KG1 (cell line): ENCODE measurements around the gene HAP1.
"Not testable (repeated sequence)": the region's sequence is repeated elsewhere in the genome, so short reads cannot be mapped to it uniquely, and the experiment has no call there.

ENCODE experiments used
- DNase-seq: peaks from one replicate; lab custom pipeline; 2025; lab: John Stamatoyannopoulos, UW

The HAP1 gene

GRCh38 chr17:41724476-41725050, 9.9 kb downstream of the HAP1 start:
- DNase-seq = no peak

GRCh38 chr17:41723801-41724475, 10.5 kb downstream of the HAP1 start:
- no peak for DNase-seq

- DNase-seq = no peak
Observed at GRCh38 chr17:41722231-41722630, 12.2 kb downstream of the HAP1 start.

- no peak for DNase-seq
Observed at GRCh38 chr17:41718287-41718645, 16.2 kb downstream of the HAP1 start.

GRCh38 chr17:41717408-41718286, 16.8 kb downstream of the HAP1 start:
- DNase-seq = no peak

GRCh38 chr17:41711669-41712400, 22.6 kb downstream of the HAP1 start, which contains the start of gene GAST:
Gene GAST, plus strand, starts transcription at chr17:41712331. Its CDS starts 3,106 bp downstream, at chr17:41715437.
- DNase-seq = no peak

GRCh38 chr17:41710472-41711090, 23.9 kb downstream of the HAP1 start:
- DNase-seq = no peak

- no peak for DNase-seq
Observed at GRCh38 chr17:41707803-41708669, 26.4 kb downstream of the HAP1 start.

GRCh38 chr17:41705271-41705991, 29.0 kb downstream of the HAP1 start:
- DNase-seq = no peak

GRCh38 chr17:41702712-41703111, 31.7 kb downstream of the HAP1 start:
- DNase-seq = no peak

- not testable (repeated sequence) for DNase-seq
Observed at GRCh38 chr17:41700843-41701242, 33.6 kb downstream of the HAP1 start.

GRCh38 chr17:41697122-41697962, 37.1 kb downstream of the HAP1 start:
- no peak for DNase-seq

- peak; percentile 40 for DNase-seq
Observed at GRCh38 chr17:41695954-41696757, 38.3 kb downstream of the HAP1 start.

GRCh38 chr17:41695134-41695661, 39.2 kb downstream of the HAP1 start:
- no peak for DNase-seq

- DNase-seq = no peak
Observed at GRCh38 chr17:41692722-41693521, 41.5 kb downstream of the HAP1 start.

- no peak for DNase-seq
Observed at GRCh38 chr17:41691031-41691777, 43.2 kb downstream of the HAP1 start.
